ENCODE results near the gene ZNRD2.

Gene ZNRD2

GRCh38 chr11:65559951-65560537 is 10.2 kb upstream of the ZNRD2 start:
- Histone ChIP-seq H3K27ac (ENCODE audit: low read length) (no peak overlapping the region), H3K4me1 (ENCODE audit: low read length) (0 out of 2 replicates have a peak, but pooled peaks cover 5% of the 10 kb centered on the region), H2AFZ (ENCODE audit: low read length) (no peak overlapping the region), H3F3A (ENCODE audit: insufficient read depth, low read length) (peaks cover 15% of the 10 kb centered on the region; the same call in 1 of the 2 replicates), H3K79me2 (ENCODE audit: low read length) (no peaks in the 10 kb centered on the region), H3K4me3 (ENCODE audit: low read length) (no peak overlapping the region), H4K20me1 (ENCODE audit: insufficient read depth, low read length) (no peaks in the 10 kb centered on the region), H3K27me3 (replicated peaks; ENCODE audit: insufficient read depth, low read length) (no peaks in the 10 kb centered on the region), H3K9ac (ENCODE audit: low read length) (no peak overlapping the region), H3K9me3 (replicated peaks; ENCODE audit: insufficient read depth, low read length) (no peaks in the 10 kb centered on the region), H3K4me2 (ENCODE audit: low read depth, low read length) (no peak overlapping the region), H3K9me2 (replicated peaks; ENCODE audit: insufficient read depth, low read length) (no peaks in the 10 kb centered on the region), H3K36me3 (replicated peaks; ENCODE audit: insufficient read depth, low read length) (no peaks in the 10 kb centered on the region)
- TF ChIP-seq CTCF (IDR thresholded peaks at IDR 0.05; ENCODE audit: low read length), result no peak
- TF ChIP-seq EZH2 (optimal IDR thresholded peaks at IDR 0.05; ENCODE audit: low read depth, low read length), result no peak
- no peak for TF ChIP-seq EZH2phosphoT487 (IDR thresholded peaks at IDR 0.05; ENCODE audit: low read length)
- DNase-seq, result no peak

GRCh38 chr11:65560555-65561418 is 9.5 kb upstream of the ZNRD2 start:
- Histone ChIP-seq H3K27me3 (replicated peaks; ENCODE audit: insufficient read depth, low read length) (no peaks in the 10 kb centered on the region), H3K36me3 (replicated peaks; ENCODE audit: insufficient read depth, low read length) (no peaks in the 10 kb centered on the region), H3K9me3 (replicated peaks; ENCODE audit: insufficient read depth, low read length) (no peaks in the 10 kb centered on the region), H2AFZ (ENCODE audit: low read length) (no peak overlapping the region), H3K4me2 (ENCODE audit: low read depth, low read length) (no peak overlapping the region), H4K20me1 (ENCODE audit: insufficient read depth, low read length) (no peaks in the 10 kb centered on the region), H3K27ac (ENCODE audit: low read length) (no peak overlapping the region), H3K9me2 (replicated peaks; ENCODE audit: insufficient read depth, low read length) (no peaks in the 10 kb centered on the region), H3K9ac (ENCODE audit: low read length) (no peak overlapping the region), H3K4me1 (ENCODE audit: low read length) (0 out of 2 replicates have a peak, but pooled peaks cover 5% of the 10 kb centered on the region), H3K4me3 (ENCODE audit: low read length) (no peak overlapping the region), H3F3A (ENCODE audit: insufficient read depth, low read length) (peaks cover 15% of the 10 kb centered on the region; the same call in 1 of the 2 replicates), H3K79me2 (ENCODE audit: low read length) (no peaks in the 10 kb centered on the region)
- TF ChIP-seq CTCF (IDR thresholded peaks at IDR 0.05; ENCODE audit: low read length) (no peak), EZH2phosphoT487 (IDR thresholded peaks at IDR 0.05; ENCODE audit: low read length) (no peak), EZH2 (optimal IDR thresholded peaks at IDR 0.05; ENCODE audit: low read depth, low read length) (no peak)
- DNase-seq, result no peak

- Histone ChIP-seq H3K4me1 (ENCODE audit: low read length) (0 out of 2 replicates have a peak, but pooled peaks cover 5% of the 10 kb centered on the region), H3K9ac (ENCODE audit: low read length) (no peak overlapping the region), H3K27me3 (replicated peaks; ENCODE audit: insufficient read depth, low read length) (no peaks in the 10 kb centered on the region), H3K4me3 (ENCODE audit: low read length) (no peak overlapping the region), H3K9me3 (replicated peaks; ENCODE audit: insufficient read depth, low read length) (no peaks in the 10 kb centered on the region), H3K79me2 (ENCODE audit: low read length) (peaks cover 3% of the 10 kb centered on the region; the same call in 1 of the 2 replicates), H3F3A (ENCODE audit: insufficient read depth, low read length) (peaks cover 14% of the 10 kb centered on the region; the same call in 1 of the 2 replicates), H4K20me1 (ENCODE audit: insufficient read depth, low read length) (no peaks in the 10 kb centered on the region), H3K36me3 (replicated peaks; ENCODE audit: insufficient read depth, low read length) (no peaks in the 10 kb centered on the region), H2AFZ (ENCODE audit: low read length) (no peak overlapping the region), H3K27ac (ENCODE audit: low read length) (no peak overlapping the region), H3K4me2 (ENCODE audit: low read depth, low read length) (no peak overlapping the region), H3K9me2 (replicated peaks; ENCODE audit: insufficient read depth, low read length) (no peaks in the 10 kb centered on the region)
- TF ChIP-seq EZH2 (optimal IDR thresholded peaks at IDR 0.05; ENCODE audit: low read depth, low read length), result no peak
- TF ChIP-seq EZH2phosphoT487 (IDR thresholded peaks at IDR 0.05; ENCODE audit: low read length), result no peak
- no peak for TF ChIP-seq CTCF (IDR thresholded peaks at IDR 0.05; ENCODE audit: low read length)
- no peak for DNase-seq
Measured at GRCh38 chr11:65562020-65562419, 8.3 kb upstream of the ZNRD2 start.
